Neural crest cell (in vitro differentiated cells): ENCODE results near the gene CSNK1G1. TPM values are rescaled to one million over a fixed set of nuclear protein-coding genes. Genes with fewer than 3 reads are reported as not detected.

Experiments
- DNase-seq: peaks from one replicate; pipeline ENCODE4 v3.0.0; 2021; ENCODE audit warnings: low read depth, mixed read lengths, low spot score
- H3K27ac Mint-ChIP-seq: one replicate; pipeline ENCODE4 v1.8.0; 2021; ENCODE audit warnings: mild to moderate bottlenecking, mixed read lengths; ENCODE audit not compliant: unreplicated experiment
- H3K27me3 Mint-ChIP-seq: 2 replicates; pipeline ENCODE4 v1.8.0; 2021; ENCODE audit warnings: low read depth, mild to moderate bottlenecking, mixed read lengths
- H3K36me3 Mint-ChIP-seq: 2 replicates; pipeline ENCODE4 v1.8.0; 2021; ENCODE audit warnings: low read depth, mild to moderate bottlenecking, mixed read lengths
- H3K4me1 Mint-ChIP-seq: 2 replicates; pipeline ENCODE4 v1.8.0; 2021; ENCODE audit warnings: mixed read lengths
- H3K4me3 Mint-ChIP-seq: one replicate; pipeline ENCODE4 v1.8.0; 2021; ENCODE audit warnings: mild to moderate bottlenecking, mixed read lengths
- H3K9me3 Mint-ChIP-seq: 2 replicates; pipeline ENCODE4 v1.8.0; 2021; ENCODE audit warnings: mixed read lengths
- CTCF ChIP-seq: fragments of 200-600 bp; sonication (generic); conservative IDR thresholded peaks from 2 replicates; pipeline ENCODE4 v1.5.0; 2021; ENCODE audit warnings: antibody characterized with exemption, mild to moderate bottlenecking
- total RNA-seq: library from RNA; stranded (reverse); gene quantifications from 2 replicates; pipeline ENCODE4 v1.2.1, GENCODE V29; 2021

CSNK1G1 gene
- total RNA-seq, 1 donor from 2014 or later: 15.5 TPM

GRCh38 chr15:64235552-64235951 lies 120.4 kb downstream of the CSNK1G1 start:
- H3K27me3 Mint-ChIP-seq: no peaks in the 10 kb centered on the region
- no peak overlapping the region for H3K27ac Mint-ChIP-seq
- DNase-seq: no peak
- no peak overlapping the region for H3K4me3 Mint-ChIP-seq
- H3K36me3 Mint-ChIP-seq: no peaks in the 10 kb centered on the region
- H3K4me1 Mint-ChIP-seq: peaks cover 5% of the 10 kb centered on the region
- TF ChIP-seq CTCF: no peak
- no peaks in the 10 kb centered on the region for H3K9me3 Mint-ChIP-seq

- no peak overlapping the region for H3K4me3 Mint-ChIP-seq
- H3K27me3 Mint-ChIP-seq: no peaks in the 10 kb centered on the region
- H3K36me3 Mint-ChIP-seq: no peaks in the 10 kb centered on the region
- peaks cover 5% of the 10 kb centered on the region for H3K4me1 Mint-ChIP-seq
- H3K27ac Mint-ChIP-seq: no peak overlapping the region
- TF ChIP-seq CTCF: no peak
- no peak for DNase-seq
- H3K9me3 Mint-ChIP-seq: no peaks in the 10 kb centered on the region
Observed at GRCh38 chr15:64233299-64233698, 122.7 kb downstream of the CSNK1G1 start.

- no peak overlapping the region for H3K4me3 Mint-ChIP-seq
- no peaks in the 10 kb centered on the region for H3K27me3 Mint-ChIP-seq
- no peaks in the 10 kb centered on the region for H3K9me3 Mint-ChIP-seq
- TF ChIP-seq CTCF: no peak
- DNase-seq: no peak
- peaks cover 4% of the 10 kb centered on the region for H3K36me3 Mint-ChIP-seq
- no peak overlapping the region for H3K27ac Mint-ChIP-seq
- peaks cover under 1% of the 10 kb centered on the region for H3K4me1 Mint-ChIP-seq
Observed at GRCh38 chr15:64232400-64232799, 123.6 kb downstream of the CSNK1G1 start.

GRCh38 chr15:64229129-64229724 lies 126.7 kb downstream of the CSNK1G1 start:
- TF ChIP-seq CTCF: no peak
- Mint-ChIP-seq H3K4me3 (no peak overlapping the region), H3K4me1 (no peaks in the 10 kb centered on the region), H3K36me3 (peaks cover 17% of the 10 kb centered on the region), H3K27me3 (no peaks in the 10 kb centered on the region), H3K9me3 (peaks cover 3% of the 10 kb centered on the region), H3K27ac (no peak overlapping the region)
- no peak for DNase-seq

- no peak for TF ChIP-seq CTCF
- Mint-ChIP-seq H3K4me1 (no peaks in the 10 kb centered on the region), H3K9me3 (peaks cover 3% of the 10 kb centered on the region)
Observed at GRCh38 chr15:64225804-64226203, 130.2 kb downstream of the CSNK1G1 start.

More at GRCh38 chr15:64225804-64226203, 130.2 kb downstream of the CSNK1G1 start:
- no peak overlapping the region for H3K4me3 Mint-ChIP-seq
- H3K36me3 Mint-ChIP-seq: peaks cover 17% of the 10 kb centered on the region
- peak overlapping the region; percentile 35 for H3K27ac Mint-ChIP-seq
- DNase-seq: no peak
- H3K27me3 Mint-ChIP-seq: no peaks in the 10 kb centered on the region
